GM12864 (cell line): ENCODE results near the gene ARHGAP6.

Experiments
- DNase-seq: peaks from one replicate; pipeline ENCODE4 v3.0.0-alpha.2; 2011; ENCODE audit warnings: low read depth
- H3K4me3 ChIP-seq: 2 replicates; pipeline ENCODE4 v1.5.1; 2011; ENCODE audit warnings: mild to moderate bottlenecking, low read depth, low read length, control low read depth
- CTCF ChIP-seq: IDR thresholded peaks from 2 replicates; pipeline ENCODE4 v1.5.1; 2011; ENCODE audit warnings: low read depth, mild to moderate bottlenecking, moderate library complexity, low read length, control low read depth, inconsistent platforms; ENCODE audit errors: missing control alignments

Gene ARHGAP6

GRCh38 chrX:11190745-11191510 is 474.8 kb downstream of the ARHGAP6 start:
- no peak overlapping the region for H3K4me3 ChIP-seq
- no peak for TF ChIP-seq CTCF
- no peak for DNase-seq

- no peak for DNase-seq
- TF ChIP-seq CTCF = no peak
- H3K4me3 ChIP-seq = no peak overlapping the region
Measured at GRCh38 chrX:11189097-11189496, 476.6 kb downstream of the ARHGAP6 start.

GRCh38 chrX:11188664-11189063 is 477.1 kb downstream of the ARHGAP6 start:
- no peak for DNase-seq
- no peak for TF ChIP-seq CTCF
- no peak overlapping the region for H3K4me3 ChIP-seq

DNA sequence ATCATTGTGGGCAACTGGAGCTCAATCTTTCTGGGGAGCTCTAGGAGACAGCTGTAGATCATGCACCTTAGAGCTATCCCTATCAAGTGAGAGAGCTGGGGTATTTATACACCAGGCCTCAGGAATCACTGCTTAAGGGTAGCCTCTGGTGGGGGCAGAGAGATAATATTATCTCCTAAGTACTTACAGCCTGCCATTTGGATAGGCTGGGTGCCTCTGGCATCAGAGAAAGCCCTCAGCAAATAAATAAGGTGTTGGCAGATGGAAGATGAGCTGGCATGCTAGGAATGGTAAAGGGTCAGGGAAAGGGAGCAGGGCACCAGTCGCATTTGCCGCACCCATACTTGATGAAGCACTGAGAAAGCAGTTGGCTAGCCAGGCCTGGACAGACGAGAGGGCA is 478.7 kb downstream of the ARHGAP6 start:
- H3K4me3 ChIP-seq = no peak overlapping the region
- TF ChIP-seq CTCF = no peak
- DNase-seq = no peak

DNA sequence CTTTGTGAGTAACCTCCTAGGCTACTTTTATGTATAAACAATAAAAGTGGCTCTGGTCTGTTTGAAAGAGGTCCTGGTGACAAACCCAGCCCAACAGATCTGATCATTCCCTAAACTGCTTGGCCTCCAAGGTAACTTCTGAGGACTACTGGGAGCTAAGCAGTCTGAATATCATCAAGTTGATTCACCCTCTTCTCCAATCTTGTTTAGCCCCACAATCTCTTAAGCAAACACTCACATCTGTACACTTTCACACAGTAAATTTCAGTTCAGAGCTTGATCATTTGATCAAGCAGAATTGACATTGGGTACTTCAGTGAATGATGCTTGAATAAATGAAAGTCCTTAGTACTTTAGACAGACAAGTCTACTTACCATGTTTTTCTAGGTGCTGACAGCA is 479.9 kb downstream of the ARHGAP6 start:
- H3K4me3 ChIP-seq = no peak overlapping the region
- DNase-seq = no peak
- no peak for TF ChIP-seq CTCF

DNA sequence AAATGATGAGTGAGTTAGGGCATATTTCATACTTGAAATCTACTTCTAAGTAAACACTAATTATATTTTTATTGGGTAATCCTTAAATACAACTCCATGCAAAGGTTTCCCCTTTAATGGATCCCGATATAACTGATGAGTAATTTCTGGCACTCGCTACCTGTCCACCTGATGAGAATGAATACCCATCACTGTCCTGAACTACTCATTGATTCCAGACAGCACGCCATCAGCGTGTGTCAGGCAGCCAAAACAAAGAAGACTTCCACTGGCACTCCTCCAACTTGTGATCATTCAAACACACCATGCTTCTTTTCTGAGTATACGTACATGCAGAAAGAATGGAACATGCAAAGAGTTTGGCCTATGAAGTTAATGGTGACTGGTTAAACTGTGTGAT is 485.1 kb downstream of the ARHGAP6 start:
- TF ChIP-seq CTCF = no peak
- H3K4me3 ChIP-seq = no peak overlapping the region
- DNase-seq = no peak

- no peak overlapping the region for H3K4me3 ChIP-seq
- no peak for TF ChIP-seq CTCF
- DNase-seq = no peak
Measured at GRCh38 chrX:11172415-11172814, 493.3 kb downstream of the ARHGAP6 start.
